Upper lobe of left lung (tissue), 6 donors: ENCODE measurements around the gene MYCBPAP. TPM values are rescaled to one million over a fixed set of nuclear protein-coding genes. Genes with fewer than 3 reads are reported as not detected.

Experiments
- ATAC-seq, 2 donors: fragments of 200-7000 bp; cut with Tn5 transposase; one replicate each; pipeline ENCODE4 v1.9.1; 2022; ENCODE audit warnings: mild to moderate bottlenecking in 2 of 2, moderate library complexity in 2 of 2; ENCODE audit not compliant: low FRiP score in 2 of 2
- DNase-seq, 2 donors: peaks; one replicate each; pipeline ENCODE4 v3.0.0-alpha.2; 2019 to 2020
- H3K27ac ChIP-seq, 4 donors: fragments of 200-600 bp; sonication (generic); one replicate each; pipeline ENCODE4 v1.5.1; 2016 to 2019
- H3K27me3 ChIP-seq, 4 donors: fragments of 200-600 bp; sonication (generic); one replicate each; pipeline ENCODE4 v1.5.1; 2017 to 2019
- H3K36me3 ChIP-seq, 4 donors: fragments of 200-600 bp; sonication (generic); one replicate each; pipeline ENCODE4 v1.5.1; 2016 to 2019
- H3K4me1 ChIP-seq, 4 donors: fragments of 200-600 bp; sonication (generic); one replicate each; pipeline ENCODE4 v1.5.1; 2018 to 2019
- H3K4me3 ChIP-seq, 4 donors: fragments of 200-600 bp; sonication (generic); one replicate each; pipeline ENCODE4 v1.5.1; 2017 to 2019; ENCODE audit warnings: mild to moderate bottlenecking in 2 of 4, moderate library complexity in 1 of 4
- H3K9me3 ChIP-seq, 4 donors: fragments of 200-600 bp; sonication (generic); one replicate each; pipeline ENCODE4 v1.5.1; 2018 to 2019
- EP300 ChIP-seq, 4 donors: sonication (generic); formaldehyde crosslinking; IDR thresholded peaks; one replicate each; pipeline ENCODE4 v1.5.1; 2017; ENCODE audit warnings: antibody characterized with exemption in 4 of 4, control low read depth in 2 of 4
- POLR2A ChIP-seq, 4 donors: fragments of 450-650 bp; IDR thresholded peaks; one replicate each; pipeline ENCODE4 v1.5.1; 2016 to 2017; ENCODE audit warnings: antibody characterized with exemption in 4 of 4, mild to moderate bottlenecking in 2 of 4
- POLR2AphosphoS5 ChIP-seq, 2 donors: sonication (generic); formaldehyde crosslinking; IDR thresholded peaks; one replicate each; pipeline ENCODE4 v1.5.1; 2017; ENCODE audit warnings: antibody characterized with exemption in 2 of 2
- WGBS, 2 donors: methylation state at CpG; one replicate each; pipeline ENCODE4 v1.1.5; 2017 to 2018; 5-methylcytosine and 5-hydroxymethylcytosine counted together
- total RNA-seq, 6 donors: library from RNA; depleted of rRNA in 4 of 6; stranded (reverse); fragments of >200 nt in 4 of 6; gene quantifications; one replicate each; pipeline versions ENCODE4 v1.1.0 to v1.2.1, GENCODE V29; 2016 to 2021
- TF ChIP-seq, protein P1 (sequence below), 6 experiments: fragments of 450-650 bp in 4 of 6; fragments of 200-600 bp in 2 of 6; sonication (generic) in 2 of 6; IDR thresholded peaks; one replicate each; pipeline ENCODE4 v1.5.1; 2016 to 2019; ENCODE audit warnings: antibody characterized with exemption in 6 of 6
- donor health status: DM: no; HTN: no; CAD: no; lungs with moderate emphysema.
- donor health status: DM: no; HTN: yes; CAD: no; lungs with severe emphysema.

Gene MYCBPAP
- total RNA-seq, 6 donors from 2014 or later = 1.0 to 14.7 (median 4.2) TPM

DNA sequence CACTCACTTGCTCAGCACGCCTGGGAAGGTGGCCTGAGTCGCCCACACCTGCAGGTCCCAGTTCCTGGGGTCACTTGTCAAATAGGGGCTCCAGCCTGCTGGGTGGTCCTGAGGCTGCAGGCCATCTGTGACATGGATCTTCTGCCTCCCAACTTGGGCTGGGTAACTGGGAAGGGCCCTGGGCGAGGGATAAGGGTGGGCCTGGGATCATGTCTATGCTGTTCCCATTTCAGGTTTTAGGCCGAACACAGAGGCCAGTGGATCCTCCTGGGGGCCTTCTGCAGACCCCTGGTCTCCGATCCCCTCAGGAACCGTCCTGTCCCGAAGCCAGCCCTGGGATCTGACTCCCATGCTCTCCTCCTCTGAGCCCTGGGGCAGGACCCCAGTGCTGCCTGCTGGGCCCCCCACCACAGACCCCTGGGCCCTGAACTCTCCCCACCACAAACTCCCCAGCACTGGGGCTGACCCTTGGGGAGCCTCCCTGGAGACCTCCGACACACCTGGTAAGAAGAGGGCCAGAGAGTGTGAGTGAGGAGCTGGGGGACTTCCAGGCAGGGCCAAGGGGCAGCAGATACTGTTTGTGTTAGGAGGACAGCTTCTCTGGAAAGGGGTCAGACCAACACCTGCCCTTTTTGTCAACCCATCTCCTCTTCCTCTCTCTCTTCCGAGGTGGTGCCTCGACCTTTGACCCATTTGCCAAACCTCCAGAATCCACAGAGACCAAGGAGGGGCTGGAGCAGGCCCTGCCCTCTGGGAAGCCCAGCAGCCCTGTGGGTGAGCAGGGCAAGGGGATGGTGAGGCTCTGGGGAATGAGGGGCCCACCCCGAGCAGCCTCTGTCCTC is 32.5 kb downstream of the MYCBPAP start:
- DNase-seq (no peak), ATAC-seq (no peak)
- H3K4me3 ChIP-seq = peak overlapping the region in 2 of 4 donors; percentile 71 to 72
- no peaks in the 10 kb centered on the region for H3K9me3 ChIP-seq
- no peaks in the 10 kb centered on the region for H3K36me3 ChIP-seq
- H3K4me1 ChIP-seq = peaks cover 14 to 25% (median 21%) of the 10 kb centered on the region in 4 donors
- WGBS, 2 donors = 89 to 90% methylated on average over 5 to 11 of the region's 11 CpGs
- no peak overlapping the region for H3K27ac ChIP-seq
- no peaks in the 10 kb centered on the region for H3K27me3 ChIP-seq
- TF ChIP-seq EP300 (IDR thresholded peaks at IDR 0.05) = no peak
- TF ChIP-seq, protein P1, sequence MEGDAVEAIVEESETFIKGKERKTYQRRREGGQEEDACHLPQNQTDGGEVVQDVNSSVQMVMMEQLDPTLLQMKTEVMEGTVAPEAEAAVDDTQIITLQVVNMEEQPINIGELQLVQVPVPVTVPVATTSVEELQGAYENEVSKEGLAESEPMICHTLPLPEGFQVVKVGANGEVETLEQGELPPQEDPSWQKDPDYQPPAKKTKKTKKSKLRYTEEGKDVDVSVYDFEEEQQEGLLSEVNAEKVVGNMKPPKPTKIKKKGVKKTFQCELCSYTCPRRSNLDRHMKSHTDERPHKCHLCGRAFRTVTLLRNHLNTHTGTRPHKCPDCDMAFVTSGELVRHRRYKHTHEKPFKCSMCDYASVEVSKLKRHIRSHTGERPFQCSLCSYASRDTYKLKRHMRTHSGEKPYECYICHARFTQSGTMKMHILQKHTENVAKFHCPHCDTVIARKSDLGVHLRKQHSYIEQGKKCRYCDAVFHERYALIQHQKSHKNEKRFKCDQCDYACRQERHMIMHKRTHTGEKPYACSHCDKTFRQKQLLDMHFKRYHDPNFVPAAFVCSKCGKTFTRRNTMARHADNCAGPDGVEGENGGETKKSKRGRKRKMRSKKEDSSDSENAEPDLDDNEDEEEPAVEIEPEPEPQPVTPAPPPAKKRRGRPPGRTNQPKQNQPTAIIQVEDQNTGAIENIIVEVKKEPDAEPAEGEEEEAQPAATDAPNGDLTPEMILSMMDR (IDR thresholded peaks at IDR 0.05) = no peak
- TF ChIP-seq POLR2A (IDR thresholded peaks at IDR 0.05) = no peak
- no peak for TF ChIP-seq POLR2AphosphoS5 (IDR thresholded peaks at IDR 0.05)

DNA sequence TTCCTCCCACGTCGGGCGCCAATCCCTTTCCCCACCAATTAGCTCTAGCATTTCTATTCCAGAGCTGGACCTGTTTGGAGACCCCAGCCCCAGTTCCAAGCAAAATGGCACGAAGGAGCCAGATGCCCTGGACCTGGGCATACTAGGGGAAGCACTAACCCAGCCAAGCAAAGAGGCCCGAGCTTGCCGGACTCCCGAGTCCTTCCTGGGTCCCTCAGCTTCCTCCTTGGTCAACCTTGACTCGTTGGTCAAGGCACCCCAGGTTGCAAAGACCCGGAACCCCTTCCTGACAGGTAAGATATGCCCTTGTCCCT is 33.1 kb downstream of the MYCBPAP start:
- Histone ChIP-seq H3K36me3 (no peaks in the 10 kb centered on the region), H3K9me3 (no peaks in the 10 kb centered on the region), H3K27ac (peak overlapping the region; percentile 30 to 85 (median 66)), H3K27me3 (no peaks in the 10 kb centered on the region), H3K4me3 (peak overlapping the region; percentile 34 to 72 (median 63)), H3K4me1 (peaks cover 14 to 27% (median 22%) of the 10 kb centered on the region in 4 donors)
- no peak for ATAC-seq
- TF ChIP-seq POLR2AphosphoS5 (IDR thresholded peaks at IDR 0.05) (no peak), EP300 (IDR thresholded peaks at IDR 0.05) (no peak), POLR2A (IDR thresholded peaks at IDR 0.05) (no peak)
- TF ChIP-seq, protein P1 (IDR thresholded peaks at IDR 0.05) = no peak
- 76 to 84% methylated on average over 7 to 9 of the region's 9 CpGs for WGBS, 2 donors
- DNase-seq = no peak

DNA sequence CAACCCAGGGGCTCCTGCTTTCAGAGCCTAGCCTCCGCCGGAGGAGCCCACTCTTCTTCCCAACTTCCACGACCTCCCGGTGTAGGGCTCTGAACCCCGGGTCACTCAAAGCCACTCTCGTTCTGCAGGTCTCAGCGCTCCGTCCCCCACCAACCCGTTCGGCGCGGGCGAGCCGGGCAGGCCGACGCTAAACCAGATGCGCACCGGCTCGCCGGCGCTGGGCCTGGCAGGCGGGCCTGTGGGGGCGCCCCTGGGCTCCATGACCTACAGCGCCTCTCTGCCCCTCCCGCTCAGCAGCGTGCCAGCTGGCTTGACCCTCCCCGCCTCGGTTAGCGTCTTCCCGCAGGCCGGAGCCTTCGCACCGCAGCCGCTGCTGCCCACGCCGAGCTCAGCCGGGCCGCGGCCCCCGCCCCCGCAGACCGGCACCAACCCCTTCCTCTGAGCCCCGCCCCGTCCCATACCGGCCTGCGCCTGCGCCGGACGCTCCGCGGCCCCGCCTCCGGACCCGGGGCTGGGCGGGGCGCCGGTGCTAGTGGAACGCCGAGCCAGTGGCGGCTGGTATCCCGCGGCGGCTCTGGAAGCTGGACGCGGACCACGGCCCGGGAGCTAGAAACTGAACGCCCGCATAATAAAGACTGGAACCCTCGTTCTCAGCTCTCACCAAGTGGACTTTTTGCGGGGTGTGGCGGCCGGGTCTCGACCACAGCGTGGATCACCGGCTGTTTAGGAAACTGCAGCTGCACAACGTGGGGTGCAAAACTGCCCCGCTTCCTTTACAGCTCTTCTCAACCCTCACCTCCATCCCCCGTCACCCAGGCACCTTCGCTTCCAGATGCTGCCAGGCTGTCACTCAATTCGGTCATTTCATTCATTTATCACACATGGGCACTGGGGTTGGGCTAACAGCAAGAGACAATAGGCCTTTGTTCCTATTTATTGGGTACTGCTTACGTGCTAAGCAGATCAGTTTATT is 33.8 kb downstream of the MYCBPAP start:
- Histone ChIP-seq H3K4me1 (peaks cover 17 to 33% (median 26%) of the 10 kb centered on the region in 4 donors), H3K9me3 (no peaks in the 10 kb centered on the region), H3K4me3 (peak overlapping the region; percentile 34 to 72 (median 63)), H3K27ac (peak overlapping the region; percentile 30 to 85 (median 66)), H3K27me3 (no peaks in the 10 kb centered on the region), H3K36me3 (no peaks in the 10 kb centered on the region)
- WGBS, 2 donors = 3 to 10% methylated on average over 6 to 51 of the region's 82 CpGs
- TF ChIP-seq, protein P1 (IDR thresholded peaks at IDR 0.05) = peak in 2 of 6 experiments; percentile 33 to 45
- TF ChIP-seq EP300 (IDR thresholded peaks at IDR 0.05) (no peak), POLR2AphosphoS5 (IDR thresholded peaks at IDR 0.05) (peak; percentile 14 to 61), POLR2A (IDR thresholded peaks at IDR 0.05) (peak in 2 of 4 donors; percentile 36 to 72)
- DNase-seq (peak; percentile 92 to 98), ATAC-seq (peak; percentile 86 to 97)

DNA sequence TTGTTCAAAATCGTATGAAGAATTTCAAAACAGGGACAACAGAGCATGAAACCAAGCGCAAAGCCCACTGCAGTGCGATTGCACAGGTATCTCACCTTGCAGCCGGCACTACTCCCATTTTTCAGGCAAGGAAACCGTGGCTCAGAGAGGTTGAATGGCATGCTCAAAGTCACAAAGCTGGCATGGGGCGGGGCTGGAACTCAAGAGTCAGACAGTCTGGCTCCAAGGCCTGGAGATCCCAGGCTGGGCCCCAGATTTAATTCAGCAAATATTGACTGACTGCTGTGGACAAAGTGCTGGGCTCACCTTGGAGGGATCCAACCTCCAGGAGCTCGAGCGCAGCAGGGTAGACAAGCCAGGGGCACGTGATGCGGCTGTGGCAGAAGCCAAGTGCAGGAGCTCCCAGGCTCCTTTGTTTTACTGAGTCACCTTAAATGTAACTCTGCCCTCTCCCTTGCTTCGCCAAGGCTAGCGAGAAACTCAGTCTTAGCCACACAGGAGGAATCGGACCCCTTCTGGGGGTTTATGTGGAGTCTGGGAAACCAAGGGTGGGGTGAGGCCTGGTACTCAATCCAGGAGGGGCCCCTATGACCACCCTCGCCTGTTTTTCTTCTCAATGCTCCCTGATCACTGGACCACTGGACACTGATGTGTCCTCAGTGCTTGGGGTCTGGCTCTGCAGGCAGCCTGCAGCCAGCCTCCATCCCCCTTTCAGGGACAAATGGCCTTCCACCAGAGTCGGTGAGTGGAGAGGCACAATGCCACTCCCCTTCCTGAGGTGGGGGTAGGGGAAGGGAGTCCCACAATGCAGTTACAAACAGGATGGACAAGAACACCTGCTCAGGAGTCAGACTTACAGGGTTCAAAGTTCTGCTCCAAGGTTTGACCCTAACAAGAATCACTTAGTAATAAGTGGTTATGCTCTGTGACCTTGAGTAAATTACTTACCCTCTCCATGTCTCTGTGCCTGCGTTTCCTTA is 34.8 kb downstream of the MYCBPAP start:
- peak in 1 of 2 donors; percentile 85 for DNase-seq
- peak in 1 of 2 donors; percentile 60 for ATAC-seq
- WGBS, 2 donors = 66 to 79% methylated on average over 13 to 16 of the region's 16 CpGs
- peak overlapping the region; percentile 37 to 85 (median 61) for H3K27ac ChIP-seq
- TF ChIP-seq, protein P1 (IDR thresholded peaks at IDR 0.05) = no peak
- TF ChIP-seq POLR2AphosphoS5 (IDR thresholded peaks at IDR 0.05) = no peak
- TF ChIP-seq EP300 (IDR thresholded peaks at IDR 0.05) = no peak
- no peak for TF ChIP-seq POLR2A (IDR thresholded peaks at IDR 0.05)
- H3K4me3 ChIP-seq = peak overlapping the region in 2 of 4 donors; percentile 71 to 72
- H3K9me3 ChIP-seq = no peaks in the 10 kb centered on the region
- no peaks in the 10 kb centered on the region for H3K36me3 ChIP-seq
- peaks cover 27 to 44% (median 34%) of the 10 kb centered on the region in 4 donors for H3K4me1 ChIP-seq
- no peaks in the 10 kb centered on the region for H3K27me3 ChIP-seq
